ENCODE measurements around the gene DCDC2C. TPM values are rescaled to one million over a fixed set of nuclear protein-coding genes. Genes with fewer than 3 reads are reported as not detected.
A peak's percentile ranks its signal among the peaks of the same experiment; 100 is the strongest.

DCDC2C gene
- total RNA-seq, 1 donor from 2014 or later, result not detected

GRCh38 chr2:3801506-3801905, 98.1 kb downstream of the DCDC2C start:
- no peak overlapping the region for H3K27ac Mint-ChIP-seq
- no peaks in the 10 kb centered on the region for H3K4me1 Mint-ChIP-seq
- no peak overlapping the region for H3K4me3 Mint-ChIP-seq
- DNase-seq (ENCODE audit: low spot score in 2 of 2, unreplicated experiment in 2 of 2), result no peak
- no peaks in the 10 kb centered on the region for H3K36me3 Mint-ChIP-seq
- peaks cover 5% of the 10 kb centered on the region for H3K9me3 Mint-ChIP-seq
- H3K27me3 Mint-ChIP-seq (ENCODE audit: low read depth), result peaks cover 21% of the 10 kb centered on the region
- TF ChIP-seq CTCF (IDR thresholded peaks at IDR 0.05; ENCODE audit: unreplicated experiment), result no peak

- no peak for DNase-seq (ENCODE audit: low spot score in 2 of 2, unreplicated experiment in 2 of 2)
- Mint-ChIP-seq H3K9me3 (peaks cover 4% of the 10 kb centered on the region), H3K27me3 (ENCODE audit: low read depth) (peaks cover 21% of the 10 kb centered on the region), H3K4me1 (no peaks in the 10 kb centered on the region), H3K36me3 (no peaks in the 10 kb centered on the region), H3K4me3 (no peak overlapping the region), H3K27ac (no peak overlapping the region)
- peak; percentile 53 for TF ChIP-seq CTCF (IDR thresholded peaks at IDR 0.05; ENCODE audit: unreplicated experiment)
Observed at GRCh38 chr2:3805201-3805939, 102.0 kb downstream of the DCDC2C start.

- H3K36me3 Mint-ChIP-seq, result no peaks in the 10 kb centered on the region
- TF ChIP-seq CTCF (IDR thresholded peaks at IDR 0.05; ENCODE audit: unreplicated experiment), result no peak
- H3K4me1 Mint-ChIP-seq, result no peaks in the 10 kb centered on the region
- peaks cover 21% of the 10 kb centered on the region for H3K27me3 Mint-ChIP-seq (ENCODE audit: low read depth)
- peaks cover 12% of the 10 kb centered on the region for H3K9me3 Mint-ChIP-seq
- H3K27ac Mint-ChIP-seq, result no peak overlapping the region
- no peak overlapping the region for H3K4me3 Mint-ChIP-seq
- no peak for DNase-seq (ENCODE audit: low spot score in 2 of 2, unreplicated experiment in 2 of 2)
Observed at GRCh38 chr2:3806168-3806567, 102.8 kb downstream of the DCDC2C start.

GRCh38 chr2:3806730-3807129, 103.4 kb downstream of the DCDC2C start:
- H3K27me3 Mint-ChIP-seq (ENCODE audit: low read depth), result peaks cover 21% of the 10 kb centered on the region
- H3K27ac Mint-ChIP-seq, result no peak overlapping the region
- peaks cover 18% of the 10 kb centered on the region for H3K9me3 Mint-ChIP-seq
- H3K4me1 Mint-ChIP-seq, result no peaks in the 10 kb centered on the region
- H3K36me3 Mint-ChIP-seq, result no peaks in the 10 kb centered on the region
- DNase-seq (ENCODE audit: low spot score in 2 of 2, unreplicated experiment in 2 of 2), result no peak
- TF ChIP-seq CTCF (IDR thresholded peaks at IDR 0.05; ENCODE audit: unreplicated experiment), result no peak
- H3K4me3 Mint-ChIP-seq, result no peak overlapping the region

- no peak for TF ChIP-seq CTCF (IDR thresholded peaks at IDR 0.05; ENCODE audit: unreplicated experiment)
- H3K27ac Mint-ChIP-seq, result no peak overlapping the region
- no peaks in the 10 kb centered on the region for H3K4me1 Mint-ChIP-seq
- H3K9me3 Mint-ChIP-seq, result peaks cover 28% of the 10 kb centered on the region
- no peak overlapping the region for H3K4me3 Mint-ChIP-seq
- peaks cover 21% of the 10 kb centered on the region for H3K27me3 Mint-ChIP-seq (ENCODE audit: low read depth)
- H3K36me3 Mint-ChIP-seq, result no peaks in the 10 kb centered on the region
- DNase-seq (ENCODE audit: low spot score in 2 of 2, unreplicated experiment in 2 of 2), result no peak
Observed at GRCh38 chr2:3807853-3808252, 104.5 kb downstream of the DCDC2C start.

Measured in mesothelial cell of epicardium (in vitro differentiated cells).